HG03025 (cell line): Measurements from ENCODE around the gene LAIR1.
"Not testable (repeated sequence)": the region's sequence is repeated elsewhere in the genome, so short reads cannot be mapped to it uniquely, and the experiment has no call there.

Source experiments
- ATAC-seq: cut with Tn5 transposase; IDR thresholded peaks from one replicate; pipeline ENCODE4 v1.9.1; 2021; ENCODE audit warnings: mild to moderate bottlenecking, moderate library complexity; ENCODE audit not compliant: unreplicated experiment, low FRiP score

LAIR1 gene

DNA sequence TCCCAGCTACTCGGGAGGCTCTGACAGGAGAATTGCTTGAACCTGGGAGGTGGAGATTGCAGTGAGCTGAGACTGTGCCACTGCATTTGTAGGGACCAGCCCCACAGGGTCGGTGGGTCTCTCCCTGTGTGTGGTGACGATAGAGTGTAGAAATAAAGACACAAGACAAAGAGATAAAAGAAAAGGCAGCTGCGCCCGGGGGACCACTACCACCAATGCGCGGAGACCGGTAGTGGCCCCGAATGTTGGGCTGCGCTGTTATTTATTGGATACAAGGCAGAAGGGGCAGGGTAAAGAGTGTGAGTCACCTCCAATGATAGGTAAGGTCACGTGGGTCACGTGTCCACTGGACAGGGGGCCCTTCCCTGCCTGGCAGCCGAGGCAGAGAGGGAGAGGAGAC lies 42.4 kb downstream of the LAIR1 start:
- not testable (repeated sequence) for ATAC-seq

DNA sequence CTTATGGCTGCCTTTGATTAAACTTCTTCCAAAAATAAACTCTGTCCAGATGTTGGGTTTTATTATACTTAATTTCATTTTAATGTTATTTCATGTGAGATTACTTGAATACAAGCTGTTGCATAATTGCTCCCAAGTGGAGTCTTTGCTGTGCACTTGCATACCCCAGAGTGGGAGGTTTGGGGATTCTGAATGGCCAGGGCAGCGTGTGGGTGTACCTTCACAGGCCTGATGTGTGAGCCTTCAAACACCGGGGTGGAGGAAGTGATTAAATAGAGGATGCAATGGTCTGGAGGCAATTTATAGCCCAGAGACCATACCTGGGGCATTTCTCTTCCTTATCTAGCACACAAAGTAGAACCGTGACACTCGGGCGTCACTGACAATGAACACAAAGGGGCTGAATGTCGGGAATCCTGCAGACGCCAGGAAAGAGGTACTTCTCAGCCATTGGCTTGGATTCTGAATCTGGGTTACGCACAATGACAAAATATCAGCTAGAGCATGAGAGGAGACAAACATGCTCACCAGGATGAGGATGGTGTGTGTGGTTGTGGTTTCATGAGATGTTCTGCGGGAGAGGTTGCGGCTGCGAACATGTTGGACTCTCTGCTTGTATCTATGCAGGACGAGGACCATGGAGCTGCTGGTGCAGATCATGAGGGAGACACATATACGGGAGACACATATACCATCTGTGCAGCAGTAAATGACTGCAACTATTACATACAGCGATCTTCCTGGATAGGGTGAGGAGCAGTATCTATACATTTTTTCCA lies 44.6 kb downstream of the LAIR1 start:
- no peak for ATAC-seq

DNA sequence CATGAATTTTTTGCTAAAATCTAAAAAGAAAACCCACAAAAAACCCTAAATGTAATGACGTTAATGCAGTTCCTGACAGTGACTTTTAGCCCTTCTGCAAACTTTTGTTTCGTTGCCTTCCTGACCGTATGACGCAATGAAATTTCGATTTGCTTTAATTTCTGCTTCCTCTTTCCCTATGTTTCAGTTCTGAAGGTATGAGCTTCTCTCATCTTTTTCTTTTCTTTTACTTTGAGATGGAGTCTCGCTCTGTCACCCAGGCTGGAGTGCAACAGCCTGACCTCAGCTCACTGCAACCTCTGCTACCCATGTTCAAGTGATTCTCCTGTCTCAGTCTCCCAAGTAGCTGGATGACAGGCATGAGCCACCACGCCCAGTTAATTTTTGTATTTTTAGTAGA lies 45.7 kb downstream of the LAIR1 start:
- no peak for ATAC-seq

DNA sequence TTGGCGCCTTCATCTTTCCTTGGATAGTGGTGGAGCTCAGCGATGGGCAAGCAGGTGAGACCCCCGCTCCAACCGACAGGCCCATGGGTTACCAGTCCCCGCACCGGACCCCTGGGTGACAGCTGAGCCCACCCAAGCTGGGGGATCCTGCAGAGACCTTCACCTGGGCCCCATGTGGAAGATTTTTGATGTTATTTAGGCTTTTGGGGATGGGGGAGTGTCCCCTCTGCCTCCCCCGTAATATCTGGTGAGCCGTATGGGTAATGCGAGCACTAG lies 46.8 kb downstream of the LAIR1 start:
- no peak for ATAC-seq

DNA sequence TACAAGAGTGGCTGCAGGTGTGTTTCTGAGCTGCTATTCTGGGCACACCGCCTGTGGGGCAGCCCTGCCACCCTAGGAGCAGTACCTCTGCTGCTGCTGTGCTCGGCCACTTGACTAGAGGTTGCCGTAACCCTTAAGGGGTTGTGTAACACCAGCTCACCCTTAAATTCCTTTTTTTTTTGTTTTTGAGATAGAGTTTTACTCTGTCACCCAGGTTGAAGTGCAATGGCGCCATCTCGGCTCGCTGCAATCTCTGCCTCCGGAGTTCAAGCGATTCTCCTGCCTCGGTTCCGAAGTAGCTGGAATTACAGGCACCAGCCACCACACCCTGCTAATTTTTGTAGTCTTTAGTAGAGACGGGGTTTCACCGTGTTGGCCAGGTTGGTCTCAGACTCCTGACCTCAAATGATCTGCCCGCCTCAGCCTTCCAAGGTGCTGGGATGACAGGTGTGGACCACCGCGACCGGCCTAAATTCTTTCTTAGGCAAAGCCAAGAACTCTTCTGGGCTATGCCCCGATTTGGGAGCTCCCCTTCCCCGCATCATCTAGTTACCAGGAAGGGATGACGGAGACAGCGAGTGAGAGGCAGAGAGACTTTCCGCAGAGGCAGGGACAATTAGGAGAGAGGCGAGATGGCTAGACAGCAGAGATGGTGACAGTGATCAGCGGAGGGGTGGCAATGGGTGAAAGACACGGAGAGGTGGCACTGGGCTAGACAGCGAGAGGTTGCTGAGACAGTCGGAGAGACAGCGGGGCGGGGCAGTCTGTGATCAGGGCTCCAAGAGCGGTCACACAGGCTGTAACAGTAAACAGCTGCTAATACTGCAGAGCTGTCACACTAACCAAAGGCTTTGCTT lies 47.4 kb downstream of the LAIR1 start:
- ATAC-seq: no peak

DNA sequence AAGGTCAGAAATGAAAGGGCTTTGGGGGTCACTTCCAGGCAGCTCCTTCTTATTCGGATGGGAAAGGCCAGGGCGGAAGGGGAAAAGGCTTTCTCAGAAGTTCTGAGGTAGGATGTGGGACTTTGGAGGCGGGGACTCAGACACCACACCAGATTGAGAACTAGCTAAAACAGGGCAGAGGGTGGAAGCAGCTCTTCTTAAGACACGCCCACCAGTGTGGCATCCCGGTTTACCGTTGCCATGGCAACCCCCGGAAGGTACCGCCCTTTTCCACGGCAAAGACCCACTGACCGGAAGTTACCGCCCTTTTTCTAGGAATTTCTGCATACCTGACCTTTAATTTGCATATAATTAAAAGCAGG lies 48.0 kb downstream of the LAIR1 start:
- no peak for ATAC-seq

DNA sequence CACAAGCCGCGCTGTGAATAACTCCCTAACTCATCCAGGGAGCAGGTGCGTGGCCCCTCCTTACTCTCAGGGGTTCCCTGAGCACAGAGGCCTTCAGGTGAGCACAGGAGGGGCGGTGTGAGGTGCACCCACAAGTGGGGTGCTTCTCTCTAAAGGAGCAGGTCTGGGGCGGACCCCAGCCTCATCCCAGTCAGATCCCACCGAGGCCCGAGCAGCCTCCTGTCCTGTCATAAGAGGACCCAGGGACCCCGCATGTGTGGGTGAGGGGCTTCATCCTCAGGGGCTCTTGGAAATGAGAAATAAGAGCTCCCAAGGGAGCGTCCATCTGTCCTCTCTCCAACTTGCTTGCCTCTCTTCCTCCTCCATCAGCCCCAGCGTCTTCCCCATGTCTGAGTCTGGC lies 48.8 kb downstream of the LAIR1 start:
- no peak for ATAC-seq

DNA sequence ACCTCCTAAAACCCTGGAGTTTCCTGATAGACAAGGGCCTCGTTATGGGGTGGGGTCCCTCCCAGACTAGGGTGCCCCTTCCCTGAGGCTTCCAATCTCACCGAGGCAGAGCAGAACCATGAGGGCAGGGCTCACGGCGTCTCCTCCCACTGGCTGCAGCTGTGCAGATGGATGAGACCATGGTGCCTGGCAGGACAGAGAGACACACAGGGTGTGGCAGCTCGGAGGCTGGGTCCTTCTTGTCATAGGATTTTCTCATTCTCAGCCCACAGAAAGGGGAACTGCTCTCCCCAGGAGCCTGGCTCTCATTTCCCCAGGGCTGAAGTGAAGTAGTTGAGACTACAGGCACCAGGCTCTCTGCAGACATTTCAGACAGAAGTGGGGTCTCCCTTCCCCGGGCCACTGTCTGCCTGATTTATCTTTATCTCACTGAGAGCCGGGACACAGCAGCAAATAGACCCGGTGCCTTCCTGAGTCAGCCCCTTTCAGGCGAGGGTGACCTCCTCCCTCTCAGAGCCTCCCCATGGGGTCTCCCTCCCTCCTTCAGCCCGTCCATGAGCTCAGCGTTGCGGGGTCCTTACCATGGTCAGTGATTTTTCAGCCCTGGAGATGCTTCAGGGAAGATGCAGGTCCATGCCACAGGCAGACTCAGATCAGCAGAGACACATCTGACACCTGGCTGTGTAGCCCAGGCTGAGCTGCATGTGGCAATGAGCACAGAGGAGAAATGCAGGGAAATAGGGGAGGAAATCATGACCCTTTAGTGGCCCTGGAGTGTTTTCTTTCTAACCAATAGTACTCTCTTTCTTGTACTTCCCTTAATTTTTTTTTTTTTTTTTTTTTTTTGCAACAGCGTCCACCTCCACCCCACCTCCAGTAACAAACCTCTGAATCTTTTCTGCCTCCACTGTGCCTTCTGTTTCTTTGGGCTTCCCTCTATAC lies 52.0 kb downstream of the LAIR1 start, which contains the start of gene LILRA5:
LILRA5 (minus strand) TSS at position 731 of the 942 bp plus-strand sequence; CDS start at position 584, 147 bp downstream.
- no peak for ATAC-seq

DNA sequence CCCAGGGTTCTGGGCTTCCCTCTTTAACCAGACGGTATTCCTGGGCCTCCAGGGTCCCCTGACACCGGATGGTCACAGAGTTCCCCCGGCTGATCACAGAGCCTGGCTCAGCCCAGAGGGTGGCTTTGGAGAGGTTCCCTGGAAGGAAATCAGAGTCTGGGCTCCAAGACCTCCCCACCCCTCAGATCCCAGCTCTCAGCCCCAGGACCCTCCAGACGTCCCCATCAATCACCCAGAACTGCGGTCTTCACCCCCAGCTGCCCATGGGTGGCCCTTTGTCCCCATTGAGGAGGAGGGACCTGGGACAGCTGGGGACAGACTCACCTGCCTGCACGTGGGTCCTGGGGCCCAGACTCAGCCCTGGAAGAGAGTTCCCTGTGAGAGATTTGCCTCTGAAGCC lies 52.7 kb downstream of the LAIR1 start:
- no peak for ATAC-seq

DNA sequence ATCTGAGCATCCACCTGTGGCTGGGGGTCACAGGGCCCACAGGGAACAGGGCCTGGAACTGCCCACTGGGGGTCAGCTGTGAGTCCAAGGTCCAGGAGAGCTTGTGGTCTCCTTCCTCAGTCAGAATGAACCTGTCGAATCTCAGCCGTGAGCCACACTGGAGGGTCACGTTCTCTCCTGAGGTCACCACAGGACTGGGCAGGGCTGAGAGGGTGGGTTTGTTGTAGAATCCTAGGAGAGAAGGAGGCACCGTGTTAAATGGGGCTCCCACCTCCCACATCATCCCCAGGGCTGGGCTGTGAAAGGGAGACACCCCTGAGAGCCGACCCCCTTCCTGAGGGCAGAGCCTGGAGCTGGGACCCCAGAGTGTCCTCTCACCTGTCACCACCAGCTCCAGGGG lies 53.2 kb downstream of the LAIR1 start:
- ATAC-seq: no peak

DNA sequence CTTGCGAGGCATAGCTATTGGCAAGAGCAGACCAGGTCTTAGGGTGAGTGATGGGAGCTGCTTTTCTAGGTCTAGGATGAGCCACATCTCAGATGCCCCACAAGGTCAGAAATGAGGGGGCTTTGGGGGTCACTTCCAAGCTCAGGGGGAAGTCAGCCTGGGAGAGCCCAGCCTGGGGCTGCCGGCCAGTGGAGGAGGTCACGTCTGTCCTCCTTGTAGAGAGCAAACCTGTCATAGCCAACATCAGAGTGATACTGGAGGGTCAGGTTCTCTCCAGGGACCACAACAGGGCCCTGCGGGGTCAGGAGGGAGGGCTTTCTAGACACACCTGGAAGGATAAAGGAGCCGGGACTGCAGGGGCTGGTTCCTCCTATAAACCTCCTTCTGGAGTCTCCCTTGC lies 54.2 kb downstream of the LAIR1 start:
- no peak for ATAC-seq

DNA sequence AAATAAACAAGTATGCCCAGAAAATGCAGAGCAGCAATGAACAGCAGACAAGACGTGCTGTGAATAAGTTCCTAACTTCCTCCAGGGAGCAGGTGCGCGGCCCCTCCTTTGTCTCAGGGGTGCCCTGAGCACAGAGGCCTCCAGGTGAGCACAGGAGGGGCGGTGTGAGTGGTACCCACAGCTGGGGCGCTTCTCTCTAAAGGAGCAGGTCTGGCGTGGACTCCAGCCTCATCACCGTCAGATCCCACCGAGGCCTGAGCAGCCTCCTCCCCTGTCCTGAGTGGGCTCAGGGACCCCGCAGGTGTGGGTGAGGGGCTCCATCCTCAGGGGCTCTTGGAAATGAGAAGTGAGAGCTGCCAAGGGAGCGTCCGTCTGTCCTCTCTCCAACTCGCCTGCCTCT lies 54.9 kb downstream of the LAIR1 start:
- ATAC-seq: no peak

DNA sequence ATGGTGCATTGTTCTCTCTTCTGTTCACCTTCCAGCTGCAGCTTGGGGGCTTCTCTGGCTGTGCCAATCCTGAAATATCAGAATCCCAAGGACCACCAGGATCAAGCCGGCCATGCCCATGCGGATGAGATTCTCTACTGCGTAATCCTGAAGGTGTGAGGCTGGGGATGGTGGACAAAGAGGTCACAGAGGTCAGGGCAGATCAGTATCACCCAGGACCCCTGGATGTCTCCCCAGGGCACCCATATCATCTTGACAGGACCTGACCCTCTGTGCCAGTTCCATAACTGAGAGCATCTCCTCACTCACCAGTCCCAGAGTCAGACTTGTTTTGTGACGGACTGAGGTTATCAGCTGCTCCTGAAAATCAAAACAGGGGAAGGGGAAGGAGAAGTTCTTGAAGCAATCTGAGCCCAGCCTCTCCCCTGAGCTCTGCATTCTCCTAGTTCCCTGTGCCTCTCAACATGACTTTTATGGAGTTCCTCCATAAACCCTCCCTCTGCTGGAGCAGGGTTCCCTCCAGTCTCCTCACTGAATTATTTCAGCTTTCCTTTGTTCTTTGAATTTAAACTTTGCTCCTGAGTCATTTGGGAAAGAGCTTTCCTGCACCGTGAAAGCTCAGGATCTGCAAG lies 57.2 kb downstream of the LAIR1 start:
- no peak for ATAC-seq

DNA sequence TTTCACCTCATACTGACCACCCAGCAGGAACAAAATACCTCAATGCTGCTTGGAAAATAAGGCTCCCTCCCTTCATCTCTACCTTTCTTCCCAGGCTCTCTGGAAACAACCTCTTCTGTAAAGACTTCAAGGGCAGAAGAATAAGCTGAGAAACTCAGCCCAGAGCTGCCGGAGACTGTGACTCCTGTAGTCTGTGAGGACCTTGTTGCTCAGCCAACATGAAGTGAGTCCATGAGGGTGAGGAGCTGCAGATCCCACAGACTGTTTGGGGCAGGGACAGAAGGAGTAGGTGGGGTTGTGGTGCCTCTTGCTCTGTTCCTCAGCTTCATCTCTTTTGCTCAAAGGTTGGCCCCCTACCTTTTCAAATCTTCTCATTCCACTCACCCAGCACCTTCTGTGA lies 59.6 kb downstream of the LAIR1 start:
- no peak for ATAC-seq

DNA sequence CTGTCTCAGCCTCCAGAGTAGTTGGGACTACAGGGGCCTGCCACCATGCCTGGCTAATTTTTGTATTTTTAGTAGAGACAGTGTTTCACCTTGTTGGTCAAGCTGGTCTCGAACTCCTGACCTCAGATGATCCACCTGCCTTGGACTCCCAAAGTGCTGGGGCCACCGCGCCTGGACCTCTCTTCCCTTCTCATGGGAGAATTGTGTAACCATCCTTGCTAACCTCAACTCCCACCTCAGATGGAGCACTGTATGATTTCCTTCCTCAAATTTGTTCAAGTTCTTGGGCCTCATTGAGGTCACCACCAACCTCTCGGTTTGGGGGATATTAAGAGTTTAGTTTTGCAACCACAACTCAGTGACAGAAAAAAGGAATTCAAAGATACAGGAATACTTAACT lies 62.5 kb downstream of the LAIR1 start:
- no peak for ATAC-seq
